COLO829 (cell line): Measurements from ENCODE around the gene ZFAND6.

Experiments used
- DNase-seq: peaks from one replicate; pipeline ENCODE4 v3.0.0; 2012; ENCODE audit warnings: low spot score

Gene ZFAND6

GRCh38 chr15:80171787-80172186 lies 112.3 kb downstream of the ZFAND6 start:
- DNase-seq = no peak

- no peak for DNase-seq
Observed at GRCh38 chr15:80172401-80172800, 112.9 kb downstream of the ZFAND6 start.

GRCh38 chr15:80173022-80173759 lies 113.7 kb downstream of the ZFAND6 start:
- no peak for DNase-seq

- no peak for DNase-seq
Observed at GRCh38 chr15:80174017-80174746, 114.7 kb downstream of the ZFAND6 start.

GRCh38 chr15:80175436-80175835 lies 116.0 kb downstream of the ZFAND6 start:
- no peak for DNase-seq

- DNase-seq = no peak
Observed at GRCh38 chr15:80176443-80176842, 117.0 kb downstream of the ZFAND6 start.

GRCh38 chr15:80177156-80177555 lies 117.7 kb downstream of the ZFAND6 start:
- no peak for DNase-seq

- DNase-seq = peak; percentile 26
Observed at GRCh38 chr15:80179025-80179759, 119.7 kb downstream of the ZFAND6 start.

- no peak for DNase-seq
Observed at GRCh38 chr15:80179935-80180334, 120.5 kb downstream of the ZFAND6 start.

GRCh38 chr15:80180468-80180867 lies 121.0 kb downstream of the ZFAND6 start:
- DNase-seq = no peak

GRCh38 chr15:80180986-80181385 lies 121.5 kb downstream of the ZFAND6 start:
- DNase-seq = no peak

GRCh38 chr15:80182611-80183261 lies 123.3 kb downstream of the ZFAND6 start:
- DNase-seq = no peak

GRCh38 chr15:80183306-80183705 lies 123.8 kb downstream of the ZFAND6 start:
- no peak for DNase-seq

GRCh38 chr15:80183886-80184285 lies 124.4 kb downstream of the ZFAND6 start:
- DNase-seq = no peak

- no peak for DNase-seq
Observed at GRCh38 chr15:80184554-80184953, 125.1 kb downstream of the ZFAND6 start.

- DNase-seq = no peak
Observed at GRCh38 chr15:80185152-80185551, 125.7 kb downstream of the ZFAND6 start.

GRCh38 chr15:80186066-80186465 lies 126.6 kb downstream of the ZFAND6 start:
- no peak for DNase-seq

- DNase-seq = no peak
Observed at GRCh38 chr15:80186597-80186996, 127.1 kb downstream of the ZFAND6 start.
